22Rv1 (cell line): ENCODE data around the gene TRAPPC13.

ENCODE experiments used
- ZFX ChIP-seq: fragments of 450-650 bp; IDR thresholded peaks from 2 replicates; pipeline ENCODE4 v1.6.1; 2017; ENCODE audit warnings: antibody characterized with exemption, borderline replicate concordance
- TF ChIP-seq, protein P1 (sequence below): fragments of 450-650 bp; IDR thresholded peaks from 2 replicates; pipeline ENCODE4 v1.5.1; 2017; ENCODE audit warnings: mild to moderate bottlenecking

DNA sequence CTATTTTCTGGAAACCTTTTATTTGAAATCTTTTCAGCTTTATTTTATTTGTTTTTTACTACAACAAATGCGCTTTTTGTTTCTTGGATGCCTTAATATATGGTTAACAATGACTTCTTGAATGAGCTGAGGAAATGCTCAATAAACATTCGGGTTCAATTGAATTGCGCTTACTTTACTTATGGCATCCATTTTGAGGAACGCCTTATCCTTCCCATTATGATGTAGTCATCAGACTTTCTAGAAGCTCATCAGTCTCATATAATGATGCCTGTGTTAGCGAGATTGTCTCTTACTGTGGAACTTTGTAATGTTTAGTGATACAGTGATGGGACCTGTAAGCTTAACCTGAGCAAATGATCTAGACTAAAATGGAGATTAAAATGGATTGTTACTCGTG lies 916 bp downstream of the TRAPPC13 start:
- TF ChIP-seq, protein P1, sequence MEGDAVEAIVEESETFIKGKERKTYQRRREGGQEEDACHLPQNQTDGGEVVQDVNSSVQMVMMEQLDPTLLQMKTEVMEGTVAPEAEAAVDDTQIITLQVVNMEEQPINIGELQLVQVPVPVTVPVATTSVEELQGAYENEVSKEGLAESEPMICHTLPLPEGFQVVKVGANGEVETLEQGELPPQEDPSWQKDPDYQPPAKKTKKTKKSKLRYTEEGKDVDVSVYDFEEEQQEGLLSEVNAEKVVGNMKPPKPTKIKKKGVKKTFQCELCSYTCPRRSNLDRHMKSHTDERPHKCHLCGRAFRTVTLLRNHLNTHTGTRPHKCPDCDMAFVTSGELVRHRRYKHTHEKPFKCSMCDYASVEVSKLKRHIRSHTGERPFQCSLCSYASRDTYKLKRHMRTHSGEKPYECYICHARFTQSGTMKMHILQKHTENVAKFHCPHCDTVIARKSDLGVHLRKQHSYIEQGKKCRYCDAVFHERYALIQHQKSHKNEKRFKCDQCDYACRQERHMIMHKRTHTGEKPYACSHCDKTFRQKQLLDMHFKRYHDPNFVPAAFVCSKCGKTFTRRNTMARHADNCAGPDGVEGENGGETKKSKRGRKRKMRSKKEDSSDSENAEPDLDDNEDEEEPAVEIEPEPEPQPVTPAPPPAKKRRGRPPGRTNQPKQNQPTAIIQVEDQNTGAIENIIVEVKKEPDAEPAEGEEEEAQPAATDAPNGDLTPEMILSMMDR, result no peak
- no peak for TF ChIP-seq ZFX
